AG04449 (cell line): Measurements from ENCODE around the gene LDHB.

Experiments
- CTCF ChIA-PET: fragments of 350-600 bp; formaldehyde crosslinking; extraction: SDS; loops from one replicate; lab custom pipeline; 2021; ENCODE audit warnings: antibody characterized with exemption; lab: Yijun Ruan, JAX
- POLR2A ChIA-PET: fragments of 400-600, 350-600 bp; formaldehyde crosslinking; extraction: SDS; loops from one replicate; lab custom pipeline; 2020; ENCODE audit warnings: antibody characterized with exemption, inconsistent platforms; lab: Yijun Ruan, JAX
- DNase-seq: peaks from one replicate; pipeline ENCODE4 v3.0.0-alpha.2; 2010; ENCODE audit warnings: low read depth, low spot score
- H3K4me3 ChIP-seq: 2 replicates; pipeline ENCODE4 v1.5.1; 2011; ENCODE audit warnings: low read depth, mild to moderate bottlenecking, control low read depth, low read length
- TF ChIP-seq, protein P1 (sequence below): IDR thresholded peaks from one replicate; pipeline ENCODE4 v1.5.1; 2011; ENCODE audit warnings: mild to moderate bottlenecking, moderate library complexity, low read length, control low read depth, inconsistent platforms; ENCODE audit not compliant: insufficient read depth; ENCODE audit errors: missing control alignments

Gene LDHB

DNA sequence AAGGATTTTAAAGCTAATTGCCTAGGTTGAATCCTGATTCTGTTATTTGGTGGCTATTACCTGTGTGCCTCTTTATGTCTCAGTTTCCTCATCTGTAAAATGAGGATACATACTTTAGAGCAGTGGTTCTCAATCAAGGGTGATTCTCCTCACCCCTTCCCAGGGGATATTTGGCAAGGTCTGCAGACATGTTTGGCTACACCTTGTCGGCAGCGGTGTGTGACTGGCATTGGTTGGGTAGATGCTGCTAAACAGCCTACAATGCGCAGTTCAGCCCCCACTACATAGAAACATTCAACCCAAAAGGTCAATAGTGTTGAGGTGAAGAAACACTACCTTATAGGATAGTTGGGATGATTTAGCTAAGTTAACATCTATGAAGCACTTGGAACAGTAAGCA, 23.4 kb downstream of the LDHB start:
- POLR2A ChIA-PET: interaction anchor here (1.5 kb wide), 1 partner anchor 23 kb away, joined by 8 read pairs; the partner anchor contains the start of gene LDHB
- CTCF ChIA-PET: interaction anchor here (0.9 kb wide), 1 partner anchor 10 kb away, joined by 3 read pairs; no protein-coding TSS in a partner anchor
- DNase-seq: no peak
- H3K4me3 ChIP-seq: no peak overlapping the region
- TF ChIP-seq, protein P1, sequence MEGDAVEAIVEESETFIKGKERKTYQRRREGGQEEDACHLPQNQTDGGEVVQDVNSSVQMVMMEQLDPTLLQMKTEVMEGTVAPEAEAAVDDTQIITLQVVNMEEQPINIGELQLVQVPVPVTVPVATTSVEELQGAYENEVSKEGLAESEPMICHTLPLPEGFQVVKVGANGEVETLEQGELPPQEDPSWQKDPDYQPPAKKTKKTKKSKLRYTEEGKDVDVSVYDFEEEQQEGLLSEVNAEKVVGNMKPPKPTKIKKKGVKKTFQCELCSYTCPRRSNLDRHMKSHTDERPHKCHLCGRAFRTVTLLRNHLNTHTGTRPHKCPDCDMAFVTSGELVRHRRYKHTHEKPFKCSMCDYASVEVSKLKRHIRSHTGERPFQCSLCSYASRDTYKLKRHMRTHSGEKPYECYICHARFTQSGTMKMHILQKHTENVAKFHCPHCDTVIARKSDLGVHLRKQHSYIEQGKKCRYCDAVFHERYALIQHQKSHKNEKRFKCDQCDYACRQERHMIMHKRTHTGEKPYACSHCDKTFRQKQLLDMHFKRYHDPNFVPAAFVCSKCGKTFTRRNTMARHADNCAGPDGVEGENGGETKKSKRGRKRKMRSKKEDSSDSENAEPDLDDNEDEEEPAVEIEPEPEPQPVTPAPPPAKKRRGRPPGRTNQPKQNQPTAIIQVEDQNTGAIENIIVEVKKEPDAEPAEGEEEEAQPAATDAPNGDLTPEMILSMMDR: no peak

DNA sequence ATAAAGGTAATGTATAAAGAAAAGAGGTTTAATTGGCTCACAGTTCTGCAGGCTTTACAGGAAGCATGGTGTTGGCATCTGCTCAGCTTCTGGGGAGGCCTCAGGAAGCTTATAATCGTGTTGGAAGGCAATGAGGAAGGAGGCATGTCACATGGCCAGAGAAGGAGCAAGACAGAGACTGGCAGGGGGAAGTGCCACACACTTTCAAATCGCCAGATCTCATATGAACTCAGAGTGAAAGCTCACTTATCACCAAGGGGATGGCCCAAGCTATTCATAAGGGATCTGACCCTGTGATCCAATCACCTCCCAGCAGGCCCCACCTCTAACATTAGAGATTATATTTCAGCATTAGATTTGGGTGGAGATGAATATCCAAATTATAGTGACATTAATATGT, 26.3 kb downstream of the LDHB start:
- DNase-seq: no peak
- ChIA-PET CTCF (interaction anchor here (0.9 kb wide), 1 partner anchor 13 kb away, joined by 4 read pairs; no protein-coding TSS in a partner anchor), POLR2A (no interaction called here)
- no peak overlapping the region for H3K4me3 ChIP-seq
- TF ChIP-seq, protein P1: no peak

DNA sequence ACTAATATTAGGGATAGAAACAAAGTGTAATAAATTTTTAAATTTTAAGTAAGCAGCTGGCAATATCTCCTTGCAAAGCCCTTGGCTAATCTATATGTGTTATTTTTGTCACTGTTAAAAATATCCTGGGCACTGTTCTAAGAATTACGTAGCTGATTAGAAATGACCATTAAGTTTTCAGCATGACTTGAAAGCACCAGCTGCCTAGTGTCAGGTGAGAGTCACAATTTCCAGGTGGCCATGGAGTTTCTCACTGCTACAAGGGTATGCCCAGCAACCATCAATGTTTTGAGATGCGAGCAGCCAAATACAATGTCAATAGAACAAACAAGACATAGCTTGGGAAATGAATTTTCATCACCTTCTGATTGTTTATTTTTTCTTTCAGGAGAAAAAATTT, 29.7 kb downstream of the LDHB start:
- no peak for DNase-seq
- ChIA-PET POLR2A (no interaction called here), CTCF (interaction anchor here (1.3 kb wide), 1 partner anchor 29 kb away, joined by 3 read pairs; the partner anchor contains the start of gene LDHB)
- TF ChIP-seq, protein P1: no peak
- no peak overlapping the region for H3K4me3 ChIP-seq

DNA sequence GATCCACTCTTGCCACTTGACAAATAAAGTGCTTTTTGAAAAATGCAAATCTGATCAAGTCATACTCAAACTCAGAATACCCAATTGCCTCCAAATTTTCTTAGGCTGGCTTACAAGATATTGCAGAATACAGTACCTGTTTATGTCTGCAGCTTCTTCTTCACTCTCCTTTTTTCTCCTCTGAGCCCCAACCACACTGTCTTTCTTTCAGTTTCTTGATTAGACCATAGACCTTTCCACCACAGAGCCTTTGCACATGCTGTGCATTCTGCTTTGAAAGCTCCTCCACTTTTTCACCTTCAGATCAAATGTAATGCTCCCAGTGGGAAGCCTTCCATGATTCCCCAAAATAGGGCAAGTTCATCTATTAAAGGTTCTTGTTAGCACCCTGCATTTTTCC, 39.1 kb downstream of the LDHB start:
- no peak overlapping the region for H3K4me3 ChIP-seq
- POLR2A ChIA-PET: no interaction called here
- TF ChIP-seq, protein P1: no peak
- CTCF ChIA-PET: no interaction called here
- no peak for DNase-seq

DNA sequence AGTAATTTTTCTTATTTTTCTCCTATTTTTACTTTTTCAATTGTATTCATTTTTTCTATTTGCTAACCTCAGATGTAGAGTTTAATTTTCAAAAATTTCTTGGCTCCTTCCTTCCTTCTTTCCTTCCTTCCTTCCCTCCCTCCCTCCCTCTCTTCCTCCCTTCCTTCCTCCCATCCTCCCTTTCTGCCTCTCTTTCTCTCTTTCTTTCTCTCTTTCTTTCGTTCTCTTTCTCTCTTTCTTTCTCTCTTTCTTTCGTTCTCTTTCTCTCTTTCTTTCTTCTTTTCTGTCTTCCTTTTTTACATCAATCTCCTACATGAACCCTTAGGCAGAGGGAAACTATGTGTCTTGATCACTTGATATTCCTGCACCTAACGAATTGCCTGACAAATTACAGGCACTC, 40.6 kb downstream of the LDHB start:
- CTCF ChIA-PET: no interaction called here
- DNase-seq: no peak
- TF ChIP-seq, protein P1: no peak
- no peak overlapping the region for H3K4me3 ChIP-seq
- POLR2A ChIA-PET: no interaction called here

DNA sequence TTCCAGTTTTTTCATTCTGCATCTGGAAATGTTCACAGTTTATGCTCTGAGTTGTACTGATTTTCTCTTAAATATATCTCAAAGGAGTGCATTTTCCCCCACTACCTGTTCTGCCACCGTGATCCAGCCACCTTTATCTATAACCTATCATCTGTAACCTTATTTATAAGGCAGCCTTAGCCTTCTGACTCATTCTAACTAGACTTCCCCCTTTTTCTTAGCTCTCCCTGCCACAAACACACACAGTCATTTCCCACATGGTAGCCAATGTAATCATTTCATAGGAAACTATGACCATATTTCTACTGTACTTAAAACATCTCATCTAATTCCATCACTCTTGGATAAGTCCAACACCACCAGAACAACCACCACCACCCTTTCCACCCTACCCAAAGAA, 42.2 kb downstream of the LDHB start:
- TF ChIP-seq, protein P1: no peak
- DNase-seq: no peak
- H3K4me3 ChIP-seq: no peak overlapping the region
- POLR2A ChIA-PET: no interaction called here
- CTCF ChIA-PET: no interaction called here
